Pulmonary artery endothelial cell (primary cell): Measurements from ENCODE around the gene HCN2. TPM values are rescaled to one million over a fixed set of nuclear protein-coding genes. Genes with fewer than 3 reads are reported as not detected.

Experiments used
- DNase-seq: peaks from one replicate; pipeline ENCODE4 v3.0.0-alpha.2; 2011; ENCODE audit warnings: low read depth, low spot score
- total RNA-seq: library from RNA; depleted of rRNA; stranded (reverse); fragments of >200 nt; gene quantifications from 2 replicates; pipeline ENCODE4 v1.2.3, GENCODE V29; 2014

The HCN2 gene
- total RNA-seq, 1 donor from 2014 or later: 0.79 TPM

GRCh38 chr19:633786-634639 is 44.3 kb downstream of the HCN2 start:
- no peak for DNase-seq

GRCh38 chr19:634975-635652 is 45.4 kb downstream of the HCN2 start:
- DNase-seq: no peak

GRCh38 chr19:638906-639252 is 49.2 kb downstream of the HCN2 start:
- no peak for DNase-seq

GRCh38 chr19:639253-640160 is 49.8 kb downstream of the HCN2 start, which contains the start of gene FGF22:
FGF22 (plus strand) TSS chr19:639879; CDS start chr19:639926, 47 bp downstream.
- DNase-seq: peak; percentile 41

- no peak for DNase-seq
These were observed 50.5 kb downstream of the HCN2 start for GRCh38 chr19:640161-640558.

- no peak for DNase-seq
These were observed 51.0 kb downstream of the HCN2 start for GRCh38 chr19:640606-641189.

GRCh38 chr19:641702-642101 is 52.0 kb downstream of the HCN2 start:
- no peak for DNase-seq

GRCh38 chr19:642767-643727 is 53.4 kb downstream of the HCN2 start:
- DNase-seq: no peak

- no peak for DNase-seq
These were observed 54.1 kb downstream of the HCN2 start for GRCh38 chr19:643736-644135.

GRCh38 chr19:644363-644762 is 54.7 kb downstream of the HCN2 start:
- DNase-seq: no peak

GRCh38 chr19:644789-645188 is 55.1 kb downstream of the HCN2 start:
- DNase-seq: no peak

- DNase-seq: no peak
These were observed 56.5 kb downstream of the HCN2 start for GRCh38 chr19:645912-646778.

GRCh38 chr19:646779-647565 is 57.3 kb downstream of the HCN2 start:
- DNase-seq: no peak

GRCh38 chr19:647566-648284 is 58.0 kb downstream of the HCN2 start:
- no peak for DNase-seq

- DNase-seq: no peak
These were observed 58.6 kb downstream of the HCN2 start for GRCh38 chr19:648305-648704.

- no peak for DNase-seq
These were observed 59.5 kb downstream of the HCN2 start for GRCh38 chr19:648904-649801.

- no peak for DNase-seq
These were observed 60.4 kb downstream of the HCN2 start for GRCh38 chr19:650121-650520.
